ENCODE measurements around the gene FLNB.

FLNB gene

DNA sequence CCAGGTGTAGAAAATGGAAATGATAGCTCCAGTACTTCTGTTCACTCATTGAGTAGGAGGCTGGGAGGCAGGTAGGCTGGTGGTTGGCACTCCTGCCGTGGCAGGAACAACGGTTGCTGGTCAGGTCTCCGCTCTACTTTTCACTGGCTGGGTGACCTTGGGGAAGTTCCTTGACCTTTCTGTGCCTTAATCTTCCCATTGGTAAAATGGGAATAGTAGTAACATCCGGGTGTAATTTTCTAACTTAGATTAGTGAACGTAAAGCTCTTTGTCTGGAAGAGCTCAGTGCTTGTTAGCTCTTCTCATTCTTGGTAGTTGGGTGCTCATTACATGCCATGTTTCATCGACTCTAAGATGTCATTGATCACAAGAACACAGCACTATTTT is 45.8 kb upstream of the FLNB start:
- Histone ChIP-seq H3K4me3 (no peak overlapping the region), H3K27ac (no peak overlapping the region)
- TF ChIP-seq, protein P1, sequence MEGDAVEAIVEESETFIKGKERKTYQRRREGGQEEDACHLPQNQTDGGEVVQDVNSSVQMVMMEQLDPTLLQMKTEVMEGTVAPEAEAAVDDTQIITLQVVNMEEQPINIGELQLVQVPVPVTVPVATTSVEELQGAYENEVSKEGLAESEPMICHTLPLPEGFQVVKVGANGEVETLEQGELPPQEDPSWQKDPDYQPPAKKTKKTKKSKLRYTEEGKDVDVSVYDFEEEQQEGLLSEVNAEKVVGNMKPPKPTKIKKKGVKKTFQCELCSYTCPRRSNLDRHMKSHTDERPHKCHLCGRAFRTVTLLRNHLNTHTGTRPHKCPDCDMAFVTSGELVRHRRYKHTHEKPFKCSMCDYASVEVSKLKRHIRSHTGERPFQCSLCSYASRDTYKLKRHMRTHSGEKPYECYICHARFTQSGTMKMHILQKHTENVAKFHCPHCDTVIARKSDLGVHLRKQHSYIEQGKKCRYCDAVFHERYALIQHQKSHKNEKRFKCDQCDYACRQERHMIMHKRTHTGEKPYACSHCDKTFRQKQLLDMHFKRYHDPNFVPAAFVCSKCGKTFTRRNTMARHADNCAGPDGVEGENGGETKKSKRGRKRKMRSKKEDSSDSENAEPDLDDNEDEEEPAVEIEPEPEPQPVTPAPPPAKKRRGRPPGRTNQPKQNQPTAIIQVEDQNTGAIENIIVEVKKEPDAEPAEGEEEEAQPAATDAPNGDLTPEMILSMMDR (IDR thresholded peaks at IDR 0.05): no peak
- no peak for DNase-seq (ENCODE audit: low spot score)

DNA sequence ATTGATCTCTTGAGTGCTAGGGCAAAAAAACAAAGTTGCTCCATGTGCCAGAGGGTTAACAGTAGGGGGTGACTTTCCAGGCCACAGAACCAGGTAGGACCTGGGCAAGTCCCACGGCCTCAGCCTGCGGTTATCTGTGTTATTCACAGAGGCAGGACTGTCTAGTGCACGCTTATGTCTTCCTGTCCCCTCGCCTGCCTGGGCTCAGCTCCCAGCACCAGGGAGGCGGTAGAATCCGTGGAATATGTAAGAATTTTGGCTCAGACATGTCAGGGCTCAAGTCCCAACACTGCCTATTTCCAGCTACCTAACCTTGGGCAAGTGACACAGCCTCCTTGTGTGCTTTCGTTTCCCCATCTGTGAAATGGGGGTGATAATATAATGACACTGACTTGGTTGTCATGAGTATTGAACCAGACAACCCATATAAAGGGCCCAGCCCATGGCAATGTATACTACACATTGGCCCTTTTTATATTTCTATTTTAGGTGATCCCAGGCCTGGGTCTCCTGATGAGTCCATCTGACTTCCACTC is 44.3 kb upstream of the FLNB start:
- Histone ChIP-seq H3K4me3 (no peak overlapping the region), H3K27ac (no peak overlapping the region)
- TF ChIP-seq, protein P1 (IDR thresholded peaks at IDR 0.05): no peak
- DNase-seq (ENCODE audit: low spot score): no peak

DNA sequence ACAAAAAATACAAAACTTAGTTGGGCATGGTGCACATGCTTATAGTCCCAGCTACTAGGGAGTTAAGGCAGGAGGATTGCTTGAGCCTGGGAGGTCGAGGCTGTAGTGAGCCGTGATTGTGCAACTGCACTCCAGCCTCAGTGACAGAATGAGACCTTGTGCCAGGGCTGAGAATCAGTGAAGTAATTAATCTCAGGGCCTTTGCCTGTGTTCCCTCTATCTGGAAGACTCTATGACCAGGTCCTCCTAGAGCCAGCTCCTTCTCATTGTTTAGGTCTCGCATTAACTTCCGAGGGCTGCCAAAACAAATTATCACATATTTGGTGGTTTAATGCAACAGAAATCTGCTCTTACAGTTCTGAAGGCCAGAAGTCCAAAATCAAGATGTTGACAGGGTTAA is 41.4 kb upstream of the FLNB start:
- Histone ChIP-seq H3K4me3 (no peak overlapping the region), H3K27ac (no peak overlapping the region)
- TF ChIP-seq, protein P1 (IDR thresholded peaks at IDR 0.05): no peak
- no peak for DNase-seq (ENCODE audit: low spot score)

DNA sequence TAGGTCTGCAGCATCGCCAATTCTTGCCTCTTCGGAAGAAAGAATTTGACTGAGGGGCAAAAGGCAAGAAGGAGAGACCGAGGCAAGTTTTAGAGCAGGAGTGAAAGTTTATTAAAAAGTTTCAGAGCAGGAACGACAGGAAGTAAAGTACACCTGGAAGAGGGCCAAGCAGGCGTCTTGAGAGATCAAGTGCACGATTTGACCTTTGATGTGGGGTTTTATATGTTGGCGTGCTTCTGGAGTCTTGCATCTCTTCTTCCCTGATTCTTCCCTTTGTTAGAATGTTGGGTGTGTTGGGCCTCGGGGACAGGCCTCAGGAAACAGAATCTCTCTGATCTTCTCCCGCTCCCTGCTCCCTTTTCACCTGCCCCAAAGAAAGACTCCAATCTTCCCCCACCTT is 40.6 kb upstream of the FLNB start:
- TF ChIP-seq, protein P1 (IDR thresholded peaks at IDR 0.05): no peak
- Histone ChIP-seq H3K27ac (no peak overlapping the region), H3K4me3 (no peak overlapping the region)
- DNase-seq (ENCODE audit: low spot score): no peak

DNA sequence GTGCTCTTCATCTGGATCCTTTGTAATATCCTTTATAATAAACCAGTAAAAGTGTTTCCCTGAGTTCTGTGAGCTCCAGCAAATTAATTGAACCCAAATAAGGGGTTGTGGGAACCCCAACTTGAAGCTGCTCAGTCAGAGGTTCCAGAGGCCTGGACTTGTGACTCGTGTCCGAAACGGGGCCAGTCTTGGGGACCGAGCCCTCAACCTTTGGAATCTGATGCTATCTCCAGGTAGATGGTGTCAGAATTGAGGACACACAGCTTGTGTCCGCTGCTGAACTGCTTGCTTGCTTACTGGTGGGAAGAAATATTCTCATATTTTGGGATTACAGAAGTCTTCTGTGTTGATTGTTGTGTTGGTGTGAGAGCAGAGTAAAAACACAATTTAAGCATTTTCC is 39.7 kb upstream of the FLNB start:
- no peak for DNase-seq (ENCODE audit: low spot score)
- no peak overlapping the region for H3K27ac ChIP-seq
- TF ChIP-seq, protein P1 (IDR thresholded peaks at IDR 0.05): no peak
- no peak overlapping the region for H3K4me3 ChIP-seq

DNA sequence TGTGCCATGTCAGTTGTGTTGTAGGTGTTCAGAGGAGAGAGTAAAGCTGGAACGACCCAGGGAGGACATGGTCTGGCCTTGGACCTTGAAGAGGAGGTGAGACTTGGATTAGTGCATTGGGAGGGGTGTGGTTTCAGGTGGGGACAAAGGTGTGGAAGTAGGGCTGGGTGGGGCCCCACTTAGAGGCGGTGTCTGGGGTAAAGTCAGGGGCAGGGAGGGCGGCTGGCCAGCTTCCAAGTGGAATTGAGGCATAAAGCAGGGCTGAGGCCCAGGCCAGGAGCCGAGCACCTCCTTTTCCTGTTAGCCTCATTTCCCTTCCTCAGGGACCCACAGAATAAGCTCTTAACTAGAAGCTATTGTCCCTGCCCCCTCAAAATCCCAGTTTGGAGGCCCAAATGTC is 36.2 kb upstream of the FLNB start:
- no peak overlapping the region for H3K27ac ChIP-seq
- DNase-seq (ENCODE audit: low spot score): no peak
- no peak overlapping the region for H3K4me3 ChIP-seq
- TF ChIP-seq, protein P1 (IDR thresholded peaks at IDR 0.05): no peak

DNA sequence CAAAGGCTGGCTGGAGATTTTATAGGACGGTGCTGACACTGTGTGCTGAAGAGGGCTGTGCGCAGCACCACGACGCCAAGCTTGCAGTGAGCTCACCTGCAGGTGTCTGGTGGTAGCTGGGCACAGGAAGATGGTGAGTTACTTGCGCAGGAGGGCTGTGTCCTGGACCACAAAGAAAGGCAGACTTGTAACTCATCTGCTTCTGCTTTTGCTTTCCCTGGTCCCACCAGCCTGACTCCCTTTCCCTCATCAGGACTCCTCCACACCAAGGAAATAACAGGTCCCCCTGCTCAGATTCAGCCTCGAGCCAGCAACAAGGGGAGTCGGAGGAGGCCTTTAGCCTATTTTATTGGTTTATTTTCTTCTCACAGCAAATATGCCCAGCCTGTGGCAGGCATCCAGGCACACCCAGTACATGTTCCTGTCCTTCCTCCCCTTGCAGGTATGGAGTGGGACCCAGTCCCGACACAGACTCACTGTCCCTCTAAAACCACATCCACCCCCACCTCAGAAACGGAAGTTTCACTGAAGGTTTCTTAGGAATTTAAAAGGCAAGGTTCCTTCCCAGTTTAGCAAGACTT is 35.6 kb upstream of the FLNB start:
- H3K4me3 ChIP-seq: no peak overlapping the region
- no peak overlapping the region for H3K27ac ChIP-seq
- no peak for DNase-seq (ENCODE audit: low spot score)
- TF ChIP-seq, protein P1 (IDR thresholded peaks at IDR 0.05): no peak
